ENCODE results near the gene PAFAH1B2. TPM values are rescaled to one million over a fixed set of nuclear protein-coding genes. Genes with fewer than 3 reads are reported as not detected.

The PAFAH1B2 gene
- total and polyA plus RNA-seq, 4 donors = 22.2 to 73.1 (median 47.3) TPM

- Histone ChIP-seq H3K36me3 (ENCODE audit: control insufficient read depth in 4 of 4, insufficient read depth in 4 of 4, low read length in 4 of 4) (peaks cover 16 to 51% (median 26%) of the 10 kb centered on the region in 4 donors), H3K27me3 (ENCODE audit: control insufficient read depth in 3 of 3, insufficient read depth in 3 of 3, low read length in 2 of 3) (no peaks in the 10 kb centered on the region), H3K9ac (ENCODE audit: insufficient read depth in 1 of 2, low read length in 2 of 2) (no peak overlapping the region), H3K4me3 (no peak overlapping the region), H3K9me3 (ENCODE audit: control insufficient read depth in 4 of 4, insufficient read depth in 3 of 4, low read length in 3 of 4) (no peaks in the 10 kb centered on the region), H3K27ac (ENCODE audit: low read depth in 1 of 2, low read length in 1 of 2) (no peak overlapping the region), H3K4me1 (ENCODE audit: control insufficient read depth in 5 of 5, insufficient read depth in 5 of 5, low read length in 5 of 5) (peaks cover 0 to 20% (median 6%) of the 10 kb centered on the region in 5 donors)
- WGBS, 2 donors = 84 to 85% methylated on average over 17 of the region's 17 CpGs
- no peak for ATAC-seq (ENCODE audit: insufficient read depth, low FRiP score)
- no peak for TF ChIP-seq CTCF (IDR thresholded peaks at IDR 0.05; ENCODE audit: control extremely low read depth, extremely low read depth)
- no peak for DNase-seq
These were observed 79.9 kb downstream of the PAFAH1B2 start for GRCh38 chr11:117223741-117224689.

- ATAC-seq (ENCODE audit: insufficient read depth, low FRiP score) (no peak), DNase-seq (no peak)
- no peak for TF ChIP-seq CTCF (IDR thresholded peaks at IDR 0.05; ENCODE audit: control extremely low read depth, extremely low read depth)
- Histone ChIP-seq H3K9me3 (ENCODE audit: control insufficient read depth in 4 of 4, insufficient read depth in 3 of 4, low read length in 3 of 4) (no peaks in the 10 kb centered on the region), H3K4me3 (no peak overlapping the region), H3K27ac (ENCODE audit: low read depth in 1 of 2, low read length in 1 of 2) (no peak overlapping the region), H3K9ac (ENCODE audit: insufficient read depth in 1 of 2, low read length in 2 of 2) (no peak overlapping the region), H3K27me3 (ENCODE audit: control insufficient read depth in 3 of 3, insufficient read depth in 3 of 3, low read length in 2 of 3) (no peaks in the 10 kb centered on the region), H3K4me1 (ENCODE audit: control insufficient read depth in 5 of 5, insufficient read depth in 5 of 5, low read length in 5 of 5) (peaks cover 0 to 17% (median 7%) of the 10 kb centered on the region in 5 donors), H3K36me3 (ENCODE audit: control insufficient read depth in 4 of 4, insufficient read depth in 4 of 4, low read length in 4 of 4) (peaks cover 12 to 52% (median 24%) of the 10 kb centered on the region in 4 donors)
- whole genome bisulfite sequencing, 2 donors = 95% methylated on average over 9 of the region's 9 CpGs
These were observed 81.6 kb downstream of the PAFAH1B2 start for GRCh38 chr11:117225553-117226170.

Other genes starting within 250 kb of the PAFAH1B2 start
- gene SIK3, start 45.9 kb upstream of the PAFAH1B2 start, total RNA-seq = 10 to 100 TPM; 42.3 to 43.4 TPM
- gene SIK3, start 45.9 kb upstream of the PAFAH1B2 start, polyA plus RNA-seq = 10 to 100 TPM in 1 of 2 donors, 1 to 10 TPM in 1; 9.0 to 16.8 TPM
- gene SIDT2, start 34.5 kb downstream of the PAFAH1B2 start, total RNA-seq = 10 to 100 TPM; 25.4 to 84.8 TPM
- 10 to 100 TPM; 31.4 to 45.4 TPM for gene SIDT2, start 34.5 kb downstream of the PAFAH1B2 start, polyA plus RNA-seq
- gene TAGLN, start 55.1 kb downstream of the PAFAH1B2 start, total RNA-seq = 100 to 1,000 TPM; 172 to 505 TPM
- 100 to 1,000 TPM; 534 to 683 TPM for gene TAGLN, start 55.1 kb downstream of the PAFAH1B2 start, polyA plus RNA-seq
- gene PCSK7, start 87.8 kb downstream of the PAFAH1B2 start, total RNA-seq = 10 to 100 TPM; 33.9 to 82.5 TPM
- gene PCSK7, start 87.8 kb downstream of the PAFAH1B2 start, polyA plus RNA-seq = 10 to 100 TPM; 29.2 to 31.9 TPM
- gene RNF214, start 88.4 kb downstream of the PAFAH1B2 start, total RNA-seq = 10 to 100 TPM; 18.5 to 19.8 TPM
- gene RNF214, start 88.4 kb downstream of the PAFAH1B2 start, polyA plus RNA-seq = 10 to 100 TPM in 1 of 2 donors, 1 to 10 TPM in 1; 8.6 to 10.7 TPM
- 1 to 10 TPM; 5.8 to 5.9 TPM for gene BACE1-AS, start 147.1 kb downstream of the PAFAH1B2 start, total RNA-seq
- 1 to 10 TPM; 1.9 to 9.5 TPM for gene BACE1-AS, start 147.1 kb downstream of the PAFAH1B2 start, polyA plus RNA-seq
- gene BACE1, start 172.0 kb downstream of the PAFAH1B2 start, total RNA-seq = 10 to 100 TPM; 18.6 to 30.7 TPM
- gene BACE1, start 172.0 kb downstream of the PAFAH1B2 start, polyA plus RNA-seq = 1 to 10 TPM; 5.1 to 7.8 TPM
- gene CEP164, start 183.6 kb downstream of the PAFAH1B2 start, total RNA-seq = 10 to 100 TPM; 33.2 to 36.1 TPM
- gene CEP164, start 183.6 kb downstream of the PAFAH1B2 start, polyA plus RNA-seq = 10 to 100 TPM; 12.0 to 20.1 TPM